HepG2 (cell line): ENCODE results near the gene NPB. TPM values are rescaled to one million over a fixed set of nuclear protein-coding genes. Genes with fewer than 3 reads are reported as not detected.

Experiments used
- ARHGAP35 ChIP-seq: sonication (generic); formaldehyde crosslinking; IDR thresholded peaks from 2 replicates; pipeline ENCODE4 v1.9.0; 2022; ENCODE audit warnings: mild to moderate bottlenecking, inconsistent platforms, moderate library complexity, missing genetic modification reagents, borderline replicate concordance
- GLI4 ChIP-seq: sonication (generic); formaldehyde crosslinking; IDR thresholded peaks from 2 replicates; pipeline ENCODE4 v1.5.1; 2020; ENCODE audit warnings: missing genetic modification reagents, mild to moderate bottlenecking, moderate library complexity, borderline replicate concordance
- HES4 ChIP-seq: sonication (generic); formaldehyde crosslinking; IDR thresholded peaks from 2 replicates; pipeline ENCODE4 v1.9.0; 2021; ENCODE audit warnings: mild to moderate bottlenecking, missing genetic modification reagents, borderline replicate concordance
- IRF2 ChIP-seq: IDR thresholded peaks from 2 replicates; pipeline ENCODE4 v1.6.1; 2018; ENCODE audit warnings: missing genetic modification reagents, missing compliant biosample characterization
- ISX ChIP-seq: sonication (generic); formaldehyde crosslinking; conservative IDR thresholded peaks from 2 replicates; pipeline ENCODE4 v1.5.0; 2020; ENCODE audit warnings: missing genetic modification reagents
- PAWR ChIP-seq: sonication (generic); formaldehyde crosslinking; IDR thresholded peaks from 2 replicates; pipeline ENCODE4 v1.4.0; 2020; ENCODE audit warnings: missing genetic modification reagents, mild to moderate bottlenecking, borderline replicate concordance
- ZMYM2 ChIP-seq: sonication (generic); formaldehyde crosslinking; IDR thresholded peaks from 2 replicates; pipeline ENCODE4 v1.8.0; 2022; ENCODE audit warnings: mild to moderate bottlenecking, missing genetic modification reagents
- ZNF543 ChIP-seq: sonication (generic); formaldehyde crosslinking; IDR thresholded peaks from 2 replicates; pipeline ENCODE4 v1.4.0; 2020; ENCODE audit warnings: mild to moderate bottlenecking, missing genetic modification reagents
- ZNF747 ChIP-seq: sonication (generic); formaldehyde crosslinking; IDR thresholded peaks from 2 replicates; pipeline ENCODE4 v1.8.1; 2023; ENCODE audit warnings: missing genetic modification reagents, mild to moderate bottlenecking, borderline replicate concordance
- ZNF883 ChIP-seq: sonication (generic); formaldehyde crosslinking; IDR thresholded peaks from 2 replicates; pipeline ENCODE4 v1.5.1; 2020; ENCODE audit warnings: mild to moderate bottlenecking, missing genetic modification reagents; ENCODE audit errors: not compliant biosample characterization
- polyA plus RNA-seq, 8 experiments: library from polyadenylated mRNA; depleted of rRNA in 3 of 8; stranded (reverse) in 7 of 8; unstranded in 1 of 8; fragments of >200 nt; fragmentation: Illumina TruSeq in 4 of 8; extraction: Trizol in 4 of 8; gene quantifications; 2 replicates each; pipeline versions ENCODE4 v1.2.1 to v1.2.3, GENCODE V29; 2011 to 2016; ENCODE audit warnings: low read depth in 4 of 8, missing spikeins in 1 of 8, mixed read lengths in 1 of 8; ENCODE audit not compliant: insufficient read depth in 1 of 8
- total RNA-seq, 5 experiments: library from RNA; depleted of rRNA; stranded (reverse); fragments of >200 nt; fragmentation: Illumina TruSeq; extraction: Trizol; gene quantifications; 2 replicates each; pipeline ENCODE4 v1.2.3, GENCODE V29; 2016; ENCODE audit warnings: low read depth in 1 of 5
- TF ChIP-seq, protein P1 (sequence below): IDR thresholded peaks from 2 replicates; pipeline ENCODE4 v1.6.1; 2016; ENCODE audit warnings: missing genetic modification reagents, missing compliant biosample characterization
- TF ChIP-seq, protein P2 (sequence below): sonication (generic); formaldehyde crosslinking; IDR thresholded peaks from 2 replicates; pipeline ENCODE4 v1.4.0; 2020; ENCODE audit warnings: missing genetic modification reagents, low read depth, mild to moderate bottlenecking, borderline replicate concordance
- TF ChIP-seq, protein P3 (sequence below): sonication (generic); formaldehyde crosslinking; IDR thresholded peaks from 2 replicates; pipeline ENCODE4 v1.4.0; 2020; ENCODE audit warnings: low read depth, missing genetic modification reagents
- TF ChIP-seq, protein P4 (sequence below): sonication (generic); formaldehyde crosslinking; IDR thresholded peaks from 2 replicates; pipeline ENCODE4 v1.5.0; 2020; ENCODE audit warnings: mild to moderate bottlenecking, missing genetic modification reagents, borderline replicate concordance
- TF ChIP-seq, protein P5 (sequence below): sonication (generic); formaldehyde crosslinking; IDR thresholded peaks from 2 replicates; pipeline ENCODE4 v1.4.0; 2020; ENCODE audit warnings: missing genetic modification reagents, borderline replicate concordance
- TF ChIP-seq, protein P6 (sequence below): sonication (generic); formaldehyde crosslinking; IDR thresholded peaks from 2 replicates; pipeline ENCODE4 v1.8.0; 2022; ENCODE audit warnings: mild to moderate bottlenecking, missing genetic modification reagents, moderate library complexity

NPB gene
- total and polyA plus RNA-seq, 2 of the 13 experiments (the other 11 are each of a cell fraction or from before 2014, with no cell fraction given): 0.11 to 0.93 TPM

DNA sequence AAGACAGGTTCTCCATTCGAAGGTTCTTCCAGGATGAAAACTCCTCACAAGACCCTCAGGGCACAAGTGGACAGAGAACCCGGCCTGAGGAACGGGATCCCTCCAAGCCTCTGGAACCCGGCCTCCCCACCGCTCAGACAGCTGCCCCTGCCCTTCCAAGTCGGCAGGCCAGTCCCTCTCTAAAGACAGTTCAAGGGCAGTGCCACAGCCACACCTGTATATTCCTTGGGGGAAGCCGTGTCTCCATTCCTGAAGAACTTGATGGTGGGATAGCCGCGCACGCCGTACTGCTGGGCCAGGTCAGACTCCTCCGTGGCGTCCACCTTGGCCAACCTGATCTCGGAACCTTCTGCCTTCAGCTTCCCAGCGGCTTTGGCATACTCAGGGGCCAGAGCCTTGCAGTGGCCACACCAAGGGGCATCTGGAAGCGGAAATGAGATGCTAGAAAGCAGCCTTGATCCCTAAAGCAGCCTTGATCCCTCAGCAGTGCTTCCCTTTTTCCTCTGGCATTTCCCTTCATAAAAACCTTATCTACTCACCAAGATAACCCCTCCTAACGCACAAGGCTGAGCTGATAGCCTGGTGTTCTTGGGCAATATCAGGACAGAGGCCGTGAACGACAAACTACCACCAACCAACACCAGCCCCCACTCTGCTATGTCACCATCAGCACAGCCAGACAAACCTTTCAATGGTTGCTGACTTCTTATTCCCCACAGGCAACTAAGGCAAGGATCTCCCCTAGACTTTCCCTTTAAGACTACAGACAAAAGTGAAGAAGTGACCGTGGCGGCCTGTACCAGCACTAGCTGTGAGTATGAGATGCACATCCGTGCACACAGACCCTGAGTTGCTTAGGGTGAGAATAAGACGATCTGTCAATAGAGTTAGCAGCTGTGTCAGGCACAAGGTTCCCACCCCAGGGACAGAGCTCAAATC is 42.8 kb upstream of the NPB start (continued):
- TF ChIP-seq, protein P1, sequence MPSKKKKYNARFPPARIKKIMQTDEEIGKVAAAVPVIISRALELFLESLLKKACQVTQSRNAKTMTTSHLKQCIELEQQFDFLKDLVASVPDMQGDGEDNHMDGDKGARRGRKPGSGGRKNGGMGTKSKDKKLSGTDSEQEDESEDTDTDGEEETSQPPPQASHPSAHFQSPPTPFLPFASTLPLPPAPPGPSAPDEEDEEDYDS (CRISPR knock-in tag): peak; percentile 15; the same call in 1 of the 2 replicates
- TF ChIP-seq, protein P2, sequence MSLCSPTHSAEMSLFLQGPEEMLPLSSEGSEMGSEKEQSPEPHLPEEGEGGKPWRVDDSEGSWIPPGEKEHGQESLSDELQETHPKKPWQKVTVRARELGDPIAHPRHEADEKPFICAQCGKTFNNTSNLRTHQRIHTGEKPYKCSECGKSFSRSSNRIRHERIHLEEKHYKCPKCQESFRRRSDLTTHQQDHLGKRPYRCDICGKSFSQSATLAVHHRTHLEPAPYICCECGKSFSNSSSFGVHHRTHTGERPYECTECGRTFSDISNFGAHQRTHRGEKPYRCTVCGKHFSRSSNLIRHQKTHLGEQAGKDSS: 0 out of 2 replicates have a peak, but pooled peaks have one; percentile 4
- peak; percentile 62; the same call in 1 of the 2 replicates for TF ChIP-seq ZNF747 (CRISPR knock-in tag)
- TF ChIP-seq ZNF883 (CRISPR knock-in tag): no peak
- no peak for TF ChIP-seq HES4 (CRISPR knock-in tag)
- TF ChIP-seq ARHGAP35 (CRISPR knock-in tag): 0 out of 2 replicates have a peak, but pooled peaks have one; percentile 17
- TF ChIP-seq IRF2 (CRISPR knock-in tag): no peak
- TF ChIP-seq ZMYM2 (CRISPR knock-in tag): no peak
- TF ChIP-seq, protein P3, sequence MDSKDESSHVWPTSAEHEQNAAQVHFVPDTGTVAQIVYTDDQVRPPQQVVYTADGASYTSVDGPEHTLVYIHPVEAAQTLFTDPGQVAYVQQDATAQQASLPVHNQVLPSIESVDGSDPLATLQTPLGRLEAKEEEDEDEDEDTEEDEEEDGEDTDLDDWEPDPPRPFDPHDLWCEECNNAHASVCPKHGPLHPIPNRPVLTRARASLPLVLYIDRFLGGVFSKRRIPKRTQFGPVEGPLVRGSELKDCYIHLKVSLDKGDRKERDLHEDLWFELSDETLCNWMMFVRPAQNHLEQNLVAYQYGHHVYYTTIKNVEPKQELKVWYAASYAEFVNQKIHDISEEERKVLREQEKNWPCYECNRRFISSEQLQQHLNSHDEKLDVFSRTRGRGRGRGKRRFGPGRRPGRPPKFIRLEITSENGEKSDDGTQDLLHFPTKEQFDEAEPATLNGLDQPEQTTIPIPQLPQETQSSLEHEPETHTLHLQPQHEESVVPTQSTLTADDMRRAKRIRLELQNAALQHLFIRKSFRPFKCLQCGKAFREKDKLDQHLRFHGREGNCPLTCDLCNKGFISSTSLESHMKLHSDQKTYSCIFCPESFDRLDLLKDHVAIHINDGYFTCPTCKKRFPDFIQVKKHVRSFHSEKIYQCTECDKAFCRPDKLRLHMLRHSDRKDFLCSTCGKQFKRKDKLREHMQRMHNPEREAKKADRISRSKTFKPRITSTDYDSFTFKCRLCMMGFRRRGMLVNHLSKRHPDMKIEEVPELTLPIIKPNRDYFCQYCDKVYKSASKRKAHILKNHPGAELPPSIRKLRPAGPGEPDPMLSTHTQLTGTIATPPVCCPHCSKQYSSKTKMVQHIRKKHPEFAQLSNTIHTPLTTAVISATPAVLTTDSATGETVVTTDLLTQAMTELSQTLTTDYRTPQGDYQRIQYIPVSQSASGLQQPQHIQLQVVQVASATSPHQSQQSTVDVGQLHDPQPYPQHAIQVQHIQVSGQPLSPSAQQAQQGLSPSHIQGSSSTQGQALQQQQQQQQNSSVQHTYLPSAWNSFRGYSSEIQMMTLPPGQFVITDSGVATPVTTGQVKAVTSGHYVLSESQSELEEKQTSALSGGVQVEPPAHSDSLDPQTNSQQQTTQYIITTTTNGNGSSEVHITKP (CRISPR knock-in tag): no peak
- no peak for TF ChIP-seq ISX (CRISPR knock-in tag)
- TF ChIP-seq, protein P4, sequence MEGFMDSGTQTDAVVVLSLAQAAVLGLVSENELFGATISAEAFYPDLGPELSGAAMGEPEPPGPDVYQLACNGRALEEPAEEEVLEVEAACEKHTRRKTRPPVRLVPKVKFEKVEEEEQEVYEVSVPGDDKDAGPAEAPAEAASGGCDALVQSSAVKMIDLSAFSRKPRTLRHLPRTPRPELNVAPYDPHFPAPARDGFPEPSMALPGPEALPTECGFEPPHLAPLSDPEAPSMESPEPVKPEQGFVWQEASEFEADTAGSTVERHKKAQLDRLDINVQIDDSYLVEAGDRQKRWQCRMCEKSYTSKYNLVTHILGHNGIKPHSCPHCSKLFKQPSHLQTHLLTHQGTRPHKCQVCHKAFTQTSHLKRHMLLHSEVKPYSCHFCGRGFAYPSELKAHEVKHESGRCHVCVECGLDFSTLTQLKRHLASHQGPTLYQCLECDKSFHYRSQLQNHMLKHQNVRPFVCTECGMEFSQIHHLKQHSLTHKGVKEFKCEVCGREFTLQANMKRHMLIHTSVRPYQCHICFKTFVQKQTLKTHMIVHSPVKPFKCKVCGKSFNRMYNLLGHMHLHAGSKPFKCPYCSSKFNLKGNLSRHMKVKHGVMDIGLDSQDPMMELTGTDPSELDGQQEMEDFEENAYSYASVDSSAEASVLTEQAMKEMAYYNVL: peak; percentile 50
- TF ChIP-seq, protein P5, sequence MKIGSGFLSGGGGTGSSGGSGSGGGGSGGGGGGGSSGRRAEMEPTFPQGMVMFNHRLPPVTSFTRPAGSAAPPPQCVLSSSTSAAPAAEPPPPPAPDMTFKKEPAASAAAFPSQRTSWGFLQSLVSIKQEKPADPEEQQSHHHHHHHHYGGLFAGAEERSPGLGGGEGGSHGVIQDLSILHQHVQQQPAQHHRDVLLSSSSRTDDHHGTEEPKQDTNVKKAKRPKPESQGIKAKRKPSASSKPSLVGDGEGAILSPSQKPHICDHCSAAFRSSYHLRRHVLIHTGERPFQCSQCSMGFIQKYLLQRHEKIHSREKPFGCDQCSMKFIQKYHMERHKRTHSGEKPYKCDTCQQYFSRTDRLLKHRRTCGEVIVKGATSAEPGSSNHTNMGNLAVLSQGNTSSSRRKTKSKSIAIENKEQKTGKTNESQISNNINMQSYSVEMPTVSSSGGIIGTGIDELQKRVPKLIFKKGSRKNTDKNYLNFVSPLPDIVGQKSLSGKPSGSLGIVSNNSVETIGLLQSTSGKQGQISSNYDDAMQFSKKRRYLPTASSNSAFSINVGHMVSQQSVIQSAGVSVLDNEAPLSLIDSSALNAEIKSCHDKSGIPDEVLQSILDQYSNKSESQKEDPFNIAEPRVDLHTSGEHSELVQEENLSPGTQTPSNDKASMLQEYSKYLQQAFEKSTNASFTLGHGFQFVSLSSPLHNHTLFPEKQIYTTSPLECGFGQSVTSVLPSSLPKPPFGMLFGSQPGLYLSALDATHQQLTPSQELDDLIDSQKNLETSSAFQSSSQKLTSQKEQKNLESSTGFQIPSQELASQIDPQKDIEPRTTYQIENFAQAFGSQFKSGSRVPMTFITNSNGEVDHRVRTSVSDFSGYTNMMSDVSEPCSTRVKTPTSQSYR (CRISPR knock-in tag): no peak
- TF ChIP-seq, protein P6, sequence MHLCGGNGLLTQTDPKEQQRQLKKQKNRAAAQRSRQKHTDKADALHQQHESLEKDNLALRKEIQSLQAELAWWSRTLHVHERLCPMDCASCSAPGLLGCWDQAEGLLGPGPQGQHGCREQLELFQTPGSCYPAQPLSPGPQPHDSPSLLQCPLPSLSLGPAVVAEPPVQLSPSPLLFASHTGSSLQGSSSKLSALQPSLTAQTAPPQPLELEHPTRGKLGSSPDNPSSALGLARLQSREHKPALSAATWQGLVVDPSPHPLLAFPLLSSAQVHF (CRISPR knock-in tag): no peak
- TF ChIP-seq PAWR (CRISPR knock-in tag): no peak
- no peak for TF ChIP-seq ZNF543 (CRISPR knock-in tag)
- no peak for TF ChIP-seq GLI4
